HepG2 (cell line): ENCODE results near the gene EMP2. TPM values are rescaled to one million over a fixed set of nuclear protein-coding genes. Genes with fewer than 3 reads are reported as not detected.

Experiments used
- ASH2L ChIP-seq: fragments of 300-600, 200-600 bp; sonication (generic); IDR thresholded peaks from 2 replicates; pipeline ENCODE4 v1.7.0; 2017; ENCODE audit warnings: low read depth, mild to moderate bottlenecking, moderate library complexity, mixed read lengths, low read length; ENCODE audit not compliant: insufficient read length
- CENPT ChIP-seq: sonication (generic); formaldehyde crosslinking; IDR thresholded peaks from 2 replicates; pipeline ENCODE4 v1.8.0; 2022; ENCODE audit warnings: low read depth, mild to moderate bottlenecking, moderate library complexity, missing genetic modification reagents
- ELF1 ChIP-seq: sonication (generic); formaldehyde crosslinking; IDR thresholded peaks from 2 replicates; pipeline ENCODE4 v1.4.0; 2020; ENCODE audit warnings: missing genetic modification reagents
- HDAC2 ChIP-seq: sonication (generic); formaldehyde crosslinking; IDR thresholded peaks from 2 replicates; pipeline ENCODE4 v1.4.0; 2020; ENCODE audit warnings: missing genetic modification reagents
- TBX2 ChIP-seq: sonication (generic); formaldehyde crosslinking; IDR thresholded peaks from 2 replicates; pipeline ENCODE4 v1.5.0; 2020; ENCODE audit warnings: missing genetic modification reagents, mild to moderate bottlenecking, borderline replicate concordance
- TEAD3 ChIP-seq: optimal IDR thresholded peaks from 2 replicates; pipeline ENCODE3; 2016; ENCODE audit warnings: borderline replicate concordance
- ZFP41 ChIP-seq: sonication (generic); formaldehyde crosslinking; IDR thresholded peaks from 2 replicates; pipeline ENCODE4 v1.4.0; 2020; ENCODE audit warnings: mild to moderate bottlenecking, missing genetic modification reagents, borderline replicate concordance
- ZFX ChIP-seq: sonication (generic); formaldehyde crosslinking; IDR thresholded peaks from 2 replicates; pipeline ENCODE4 v1.4.0; 2020; ENCODE audit warnings: mild to moderate bottlenecking, low read depth, missing genetic modification reagents, moderate library complexity
- ZNF251 ChIP-seq: sonication (generic); formaldehyde crosslinking; IDR thresholded peaks from 2 replicates; pipeline ENCODE4 v1.9.0; 2021; ENCODE audit warnings: mild to moderate bottlenecking, missing genetic modification reagents
- ZNF564 ChIP-seq: sonication (generic); formaldehyde crosslinking; IDR thresholded peaks from 2 replicates; pipeline ENCODE4 v1.8.1; 2023; ENCODE audit warnings: mild to moderate bottlenecking, missing genetic modification reagents
- ZNF781 ChIP-seq: sonication (generic); formaldehyde crosslinking; IDR thresholded peaks from 2 replicates; pipeline ENCODE4 v1.5.1; 2020; ENCODE audit warnings: borderline replicate concordance, mild to moderate bottlenecking, missing genetic modification reagents; ENCODE audit errors: not compliant biosample characterization
- ZNF883 ChIP-seq: sonication (generic); formaldehyde crosslinking; IDR thresholded peaks from 2 replicates; pipeline ENCODE4 v1.5.1; 2020; ENCODE audit warnings: mild to moderate bottlenecking, missing genetic modification reagents; ENCODE audit errors: not compliant biosample characterization
- polyA plus RNA-seq, 8 experiments: library from polyadenylated mRNA; depleted of rRNA in 3 of 8; stranded (reverse) in 7 of 8; unstranded in 1 of 8; fragments of >200 nt; fragmentation: Illumina TruSeq in 4 of 8; extraction: Trizol in 4 of 8; gene quantifications; 2 replicates each; pipeline versions ENCODE4 v1.2.1 to v1.2.3, GENCODE V29; 2011 to 2016; ENCODE audit warnings: low read depth in 4 of 8, missing spikeins in 1 of 8, mixed read lengths in 1 of 8; ENCODE audit not compliant: insufficient read depth in 1 of 8
- total RNA-seq, 5 experiments: library from RNA; depleted of rRNA; stranded (reverse); fragments of >200 nt; fragmentation: Illumina TruSeq; extraction: Trizol; gene quantifications; 2 replicates each; pipeline ENCODE4 v1.2.3, GENCODE V29; 2016; ENCODE audit warnings: low read depth in 1 of 5
- TF ChIP-seq, protein P1 (sequence below): IDR thresholded peaks from 2 replicates; pipeline ENCODE4 v1.6.1; 2016; ENCODE audit warnings: low read depth, borderline replicate concordance
- TF ChIP-seq, protein P2 (sequence below): sonication (generic); formaldehyde crosslinking; IDR thresholded peaks from 2 replicates; pipeline ENCODE4 v1.8.0; 2022; ENCODE audit warnings: missing genetic modification reagents, mild to moderate bottlenecking, borderline replicate concordance
- TF ChIP-seq, protein P3 (sequence below): sonication (generic); formaldehyde crosslinking; IDR thresholded peaks from 2 replicates; pipeline ENCODE4 v1.4.0; 2020; ENCODE audit warnings: mild to moderate bottlenecking, missing genetic modification reagents

The EMP2 gene
- total and polyA plus RNA-seq, 2 of the 13 experiments (the other 11 are each of a cell fraction or from before 2014, with no cell fraction given) = 24.6 to 91.2 TPM

DNA sequence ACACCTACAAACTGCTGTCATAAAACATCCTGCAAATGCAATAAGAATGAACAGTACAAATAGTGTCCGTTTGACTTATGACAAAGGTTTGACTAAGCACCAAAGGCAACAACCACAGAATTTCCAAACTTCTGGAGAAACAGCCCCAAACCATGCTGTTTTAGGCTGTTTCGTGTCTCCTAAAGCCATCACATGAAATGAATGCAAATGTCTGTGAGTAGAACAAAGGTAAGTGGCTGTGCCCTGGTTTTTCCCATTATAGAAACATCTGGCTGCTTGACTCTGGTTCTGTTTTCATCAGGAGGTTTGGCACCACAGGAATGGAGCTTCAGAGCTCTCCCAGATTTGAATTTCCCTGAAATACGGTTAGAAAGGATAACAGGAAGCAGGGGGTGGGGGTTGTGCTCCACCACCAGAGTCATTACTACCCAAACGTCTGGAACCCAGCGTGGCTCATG, 4.6 kb upstream of the EMP2 start (continued):
- TF ChIP-seq ZNF883 (CRISPR knock-in tag) = no peak
- TF ChIP-seq CENPT (CRISPR knock-in tag) = no peak
- no peak for TF ChIP-seq HDAC2 (CRISPR knock-in tag)
- no peak for TF ChIP-seq ZFP41 (CRISPR knock-in tag)
- no peak for TF ChIP-seq ELF1
- no peak for TF ChIP-seq ZNF251
- TF ChIP-seq TBX2 (CRISPR knock-in tag) = no peak
- no peak for TF ChIP-seq ZFX (CRISPR knock-in tag)
- TF ChIP-seq ASH2L = no peak
- TF ChIP-seq, protein P1, sequence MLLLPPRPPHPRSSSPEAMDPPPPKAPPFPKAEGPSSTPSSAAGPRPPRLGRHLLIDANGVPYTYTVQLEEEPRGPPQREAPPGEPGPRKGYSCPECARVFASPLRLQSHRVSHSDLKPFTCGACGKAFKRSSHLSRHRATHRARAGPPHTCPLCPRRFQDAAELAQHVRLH (CRISPR knock-in tag) = no peak
- TF ChIP-seq, protein P2, sequence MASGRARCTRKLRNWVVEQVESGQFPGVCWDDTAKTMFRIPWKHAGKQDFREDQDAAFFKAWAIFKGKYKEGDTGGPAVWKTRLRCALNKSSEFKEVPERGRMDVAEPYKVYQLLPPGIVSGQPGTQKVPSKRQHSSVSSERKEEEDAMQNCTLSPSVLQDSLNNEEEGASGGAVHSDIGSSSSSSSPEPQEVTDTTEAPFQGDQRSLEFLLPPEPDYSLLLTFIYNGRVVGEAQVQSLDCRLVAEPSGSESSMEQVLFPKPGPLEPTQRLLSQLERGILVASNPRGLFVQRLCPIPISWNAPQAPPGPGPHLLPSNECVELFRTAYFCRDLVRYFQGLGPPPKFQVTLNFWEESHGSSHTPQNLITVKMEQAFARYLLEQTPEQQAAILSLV = no peak
- no peak for TF ChIP-seq ZNF564 (CRISPR knock-in tag)
- TF ChIP-seq TEAD3 (CRISPR knock-in tag) = no peak
- TF ChIP-seq ZNF781 (CRISPR knock-in tag) = no peak
- TF ChIP-seq, protein P3, sequence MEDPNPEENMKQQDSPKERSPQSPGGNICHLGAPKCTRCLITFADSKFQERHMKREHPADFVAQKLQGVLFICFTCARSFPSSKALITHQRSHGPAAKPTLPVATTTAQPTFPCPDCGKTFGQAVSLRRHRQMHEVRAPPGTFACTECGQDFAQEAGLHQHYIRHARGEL = no peak
